HepG2 (cell line): ENCODE data around the gene ZFPL1. TPM values are rescaled to one million over a fixed set of nuclear protein-coding genes. Genes with fewer than 3 reads are reported as not detected.

ENCODE experiments used
- CC2D1A ChIP-seq: sonication (generic); formaldehyde crosslinking; IDR thresholded peaks from 2 replicates; pipeline ENCODE4 v1.8.1; 2023; ENCODE audit warnings: mild to moderate bottlenecking, missing genetic modification reagents
- FOXK1 ChIP-seq: sonication (generic); formaldehyde crosslinking; IDR thresholded peaks from 2 replicates; pipeline ENCODE4 v1.4.0; 2020; ENCODE audit warnings: low read depth, missing genetic modification reagents, borderline replicate concordance
- KDM2A ChIP-seq: sonication (generic); formaldehyde crosslinking; IDR thresholded peaks from 2 replicates; pipeline ENCODE4 v1.4.0; 2020; ENCODE audit warnings: low read depth, missing genetic modification reagents, borderline replicate concordance
- PCBP2 ChIP-seq: fragments of 200-400 bp; formaldehyde crosslinking; optimal IDR thresholded peaks from 2 replicates; pipeline ENCODE3; 2018; ENCODE audit warnings: low read length, low read depth; ENCODE audit not compliant: poor library complexity, severe bottlenecking
- SETDB1 ChIP-seq: sonication (generic); formaldehyde crosslinking; IDR thresholded peaks from 2 replicates; pipeline ENCODE4 v1.5.1; 2020; ENCODE audit warnings: missing genetic modification reagents, mild to moderate bottlenecking, borderline replicate concordance
- SRSF4 ChIP-seq: fragments of 200-400 bp; formaldehyde crosslinking; IDR thresholded peaks from one replicate; pipeline ENCODE4 v1.6.1; 2018; ENCODE audit warnings: mild to moderate bottlenecking, low read depth, low read length, moderate library complexity; ENCODE audit not compliant: poor library complexity, severe bottlenecking
- ZC3H13 ChIP-seq: sonication (generic); formaldehyde crosslinking; IDR thresholded peaks from 2 replicates; pipeline ENCODE4 v1.8.1; 2023; ENCODE audit warnings: mild to moderate bottlenecking, missing genetic modification reagents, moderate library complexity
- ZMYM4 ChIP-seq: sonication (generic); formaldehyde crosslinking; IDR thresholded peaks from 2 replicates; pipeline ENCODE4 v1.8.1; 2023; ENCODE audit warnings: mild to moderate bottlenecking, missing genetic modification reagents
- ZNF260 ChIP-seq: sonication (generic); formaldehyde crosslinking; IDR thresholded peaks from 2 replicates; pipeline ENCODE4 v1.4.0; 2020; ENCODE audit warnings: missing genetic modification reagents, low read depth, mild to moderate bottlenecking, borderline replicate concordance
- ZNF557 ChIP-seq: sonication (generic); formaldehyde crosslinking; IDR thresholded peaks from 2 replicates; pipeline ENCODE4 v1.4.0; 2020; ENCODE audit warnings: missing genetic modification reagents
- polyA plus RNA-seq, 8 experiments: library from polyadenylated mRNA; depleted of rRNA in 3 of 8; stranded (reverse) in 7 of 8; unstranded in 1 of 8; fragments of >200 nt; fragmentation: Illumina TruSeq in 4 of 8; extraction: Trizol in 4 of 8; gene quantifications; 2 replicates each; pipeline versions ENCODE4 v1.2.1 to v1.2.3, GENCODE V29; 2011 to 2016; ENCODE audit warnings: low read depth in 4 of 8, missing spikeins in 1 of 8, mixed read lengths in 1 of 8; ENCODE audit not compliant: insufficient read depth in 1 of 8
- total RNA-seq, 5 experiments: library from RNA; depleted of rRNA; stranded (reverse); fragments of >200 nt; fragmentation: Illumina TruSeq; extraction: Trizol; gene quantifications; 2 replicates each; pipeline ENCODE4 v1.2.3, GENCODE V29; 2016; ENCODE audit warnings: low read depth in 1 of 5
- TF ChIP-seq, protein P1 (sequence below): sonication (generic); formaldehyde crosslinking; IDR thresholded peaks from 2 replicates; pipeline ENCODE4 v1.4.0; 2020; ENCODE audit warnings: missing genetic modification reagents, low read depth, mild to moderate bottlenecking, borderline replicate concordance
- TF ChIP-seq, protein P2 (sequence below): sonication (generic); formaldehyde crosslinking; IDR thresholded peaks from 2 replicates; pipeline ENCODE4 v1.4.0; 2020; ENCODE audit warnings: missing genetic modification reagents
- TF ChIP-seq, protein P3 (sequence below): IDR thresholded peaks from 2 replicates; pipeline ENCODE4 v1.6.1; 2016; ENCODE audit warnings: low read depth
- TF ChIP-seq, protein P4 (sequence below): sonication (generic); formaldehyde crosslinking; IDR thresholded peaks from 2 replicates; pipeline ENCODE4 v1.5.1; 2020; ENCODE audit warnings: missing genetic modification reagents, mild to moderate bottlenecking, borderline replicate concordance
- TF ChIP-seq, protein P5 (sequence below): sonication (generic); formaldehyde crosslinking; IDR thresholded peaks from 2 replicates; pipeline ENCODE4 v1.4.0; 2020; ENCODE audit warnings: missing genetic modification reagents, borderline replicate concordance

Gene ZFPL1
- total and polyA plus RNA-seq, 2 of the 13 experiments (the other 11 are each of a cell fraction or from before 2014, with no cell fraction given) = 32.2 to 56.0 TPM

DNA sequence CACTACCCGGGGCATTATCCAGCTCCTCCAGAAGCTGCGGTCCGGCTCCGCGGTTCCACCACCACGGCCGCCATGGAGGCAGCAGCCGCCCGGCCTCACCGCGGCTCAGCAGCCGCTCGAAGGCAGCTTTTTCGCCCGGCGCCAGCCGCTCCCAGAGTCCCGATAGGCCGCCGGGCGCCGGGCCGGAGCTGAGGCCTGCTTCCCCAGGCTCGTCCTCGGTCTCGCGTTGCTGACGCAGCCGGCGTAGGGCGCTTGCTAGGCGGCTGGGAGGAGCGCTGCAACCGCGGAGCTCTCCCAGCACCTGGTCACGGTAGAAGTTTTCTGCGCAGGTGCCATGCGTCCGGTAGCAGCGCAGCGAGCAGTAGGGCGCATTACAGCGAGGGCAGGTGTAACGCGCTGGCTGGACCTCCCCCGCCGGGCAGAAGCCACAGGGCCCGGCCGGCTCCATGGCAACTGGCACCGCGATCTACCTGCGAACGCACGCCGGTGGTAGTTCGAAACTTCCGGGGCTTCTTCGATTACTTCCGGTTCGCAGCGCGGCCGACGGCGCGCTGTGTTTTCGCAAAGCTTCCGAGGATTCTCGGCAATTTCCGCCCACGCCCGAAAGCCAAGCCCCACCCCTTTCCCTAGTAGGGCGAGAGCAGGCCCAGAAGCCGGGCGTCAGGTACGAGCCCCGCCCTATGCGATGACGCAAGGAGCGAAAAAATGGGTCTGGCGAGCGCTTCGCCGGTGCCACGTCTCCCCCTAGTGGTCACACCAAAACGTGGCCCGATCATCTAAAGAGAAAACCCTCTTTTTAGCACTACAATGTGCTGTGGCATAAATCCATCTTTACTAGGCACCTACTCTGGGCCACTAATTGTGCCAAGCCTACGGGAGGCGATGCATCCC lies 33.4 kb downstream of the ZFPL1 start, which contains the start of gene ZNHIT2 (continued):
- TF ChIP-seq SRSF4 (peak; percentile 73), ZNF557 (no peak), SETDB1 (CRISPR knock-in tag) (no peak), PCBP2 (no peak), ZNF260 (CRISPR knock-in tag) (no peak; the same call in 1 of the 2 replicates), ZC3H13 (CRISPR knock-in tag) (peak; percentile 99), CC2D1A (CRISPR knock-in tag) (no peak), FOXK1 (peak; percentile 86; the same call in 1 of the 2 replicates), ZMYM4 (CRISPR knock-in tag) (peak; percentile 75), KDM2A (CRISPR knock-in tag) (peak; percentile 99)
- TF ChIP-seq, protein P1, sequence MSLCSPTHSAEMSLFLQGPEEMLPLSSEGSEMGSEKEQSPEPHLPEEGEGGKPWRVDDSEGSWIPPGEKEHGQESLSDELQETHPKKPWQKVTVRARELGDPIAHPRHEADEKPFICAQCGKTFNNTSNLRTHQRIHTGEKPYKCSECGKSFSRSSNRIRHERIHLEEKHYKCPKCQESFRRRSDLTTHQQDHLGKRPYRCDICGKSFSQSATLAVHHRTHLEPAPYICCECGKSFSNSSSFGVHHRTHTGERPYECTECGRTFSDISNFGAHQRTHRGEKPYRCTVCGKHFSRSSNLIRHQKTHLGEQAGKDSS (CRISPR knock-in tag) = peak; percentile 50; the same call in 1 of the 2 replicates
- TF ChIP-seq, protein P2, sequence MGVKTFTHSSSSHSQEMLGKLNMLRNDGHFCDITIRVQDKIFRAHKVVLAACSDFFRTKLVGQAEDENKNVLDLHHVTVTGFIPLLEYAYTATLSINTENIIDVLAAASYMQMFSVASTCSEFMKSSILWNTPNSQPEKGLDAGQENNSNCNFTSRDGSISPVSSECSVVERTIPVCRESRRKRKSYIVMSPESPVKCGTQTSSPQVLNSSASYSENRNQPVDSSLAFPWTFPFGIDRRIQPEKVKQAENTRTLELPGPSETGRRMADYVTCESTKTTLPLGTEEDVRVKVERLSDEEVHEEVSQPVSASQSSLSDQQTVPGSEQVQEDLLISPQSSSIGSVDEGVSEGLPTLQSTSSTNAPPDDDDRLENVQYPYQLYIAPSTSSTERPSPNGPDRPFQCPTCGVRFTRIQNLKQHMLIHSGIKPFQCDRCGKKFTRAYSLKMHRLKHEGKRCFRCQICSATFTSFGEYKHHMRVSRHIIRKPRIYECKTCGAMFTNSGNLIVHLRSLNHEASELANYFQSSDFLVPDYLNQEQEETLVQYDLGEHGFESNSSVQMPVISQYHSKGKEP (CRISPR knock-in tag) = no peak
- TF ChIP-seq, protein P3, sequence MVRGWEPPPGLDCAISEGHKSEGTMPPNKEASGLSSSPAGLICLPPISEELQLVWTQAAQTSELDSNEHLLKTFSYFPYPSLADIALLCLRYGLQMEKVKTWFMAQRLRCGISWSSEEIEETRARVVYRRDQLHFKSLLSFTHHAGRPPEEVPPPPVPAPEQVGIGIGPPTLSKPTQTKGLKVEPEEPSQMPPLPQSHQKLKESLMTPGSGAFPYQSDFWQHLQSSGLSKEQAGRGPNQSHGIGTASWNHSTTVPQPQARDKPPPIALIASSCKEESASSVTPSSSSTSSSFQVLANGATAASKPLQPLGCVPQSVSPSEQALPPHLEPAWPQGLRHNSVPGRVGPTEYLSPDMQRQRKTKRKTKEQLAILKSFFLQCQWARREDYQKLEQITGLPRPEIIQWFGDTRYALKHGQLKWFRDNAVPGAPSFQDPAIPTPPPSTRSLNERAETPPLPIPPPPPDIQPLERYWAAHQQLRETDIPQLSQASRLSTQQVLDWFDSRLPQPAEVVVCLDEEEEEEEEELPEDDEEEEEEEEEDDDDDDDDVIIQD = no peak
- TF ChIP-seq, protein P4, sequence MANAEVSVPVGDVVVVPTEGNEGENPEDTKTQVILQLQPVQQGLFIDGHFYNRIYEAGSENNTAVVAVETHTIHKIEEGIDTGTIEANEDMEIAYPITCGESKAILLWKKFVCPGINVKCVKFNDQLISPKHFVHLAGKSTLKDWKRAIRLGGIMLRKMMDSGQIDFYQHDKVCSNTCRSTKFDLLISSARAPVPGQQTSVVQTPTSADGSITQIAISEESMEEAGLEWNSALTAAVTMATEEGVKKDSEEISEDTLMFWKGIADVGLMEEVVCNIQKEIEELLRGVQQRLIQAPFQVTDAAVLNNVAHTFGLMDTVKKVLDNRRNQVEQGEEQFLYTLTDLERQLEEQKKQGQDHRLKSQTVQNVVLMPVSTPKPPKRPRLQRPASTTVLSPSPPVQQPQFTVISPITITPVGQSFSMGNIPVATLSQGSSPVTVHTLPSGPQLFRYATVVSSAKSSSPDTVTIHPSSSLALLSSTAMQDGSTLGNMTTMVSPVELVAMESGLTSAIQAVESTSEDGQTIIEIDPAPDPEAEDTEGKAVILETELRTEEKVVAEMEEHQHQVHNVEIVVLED (CRISPR knock-in tag) = peak; percentile 91; the same call in 1 of the 2 replicates
- TF ChIP-seq, protein P5, sequence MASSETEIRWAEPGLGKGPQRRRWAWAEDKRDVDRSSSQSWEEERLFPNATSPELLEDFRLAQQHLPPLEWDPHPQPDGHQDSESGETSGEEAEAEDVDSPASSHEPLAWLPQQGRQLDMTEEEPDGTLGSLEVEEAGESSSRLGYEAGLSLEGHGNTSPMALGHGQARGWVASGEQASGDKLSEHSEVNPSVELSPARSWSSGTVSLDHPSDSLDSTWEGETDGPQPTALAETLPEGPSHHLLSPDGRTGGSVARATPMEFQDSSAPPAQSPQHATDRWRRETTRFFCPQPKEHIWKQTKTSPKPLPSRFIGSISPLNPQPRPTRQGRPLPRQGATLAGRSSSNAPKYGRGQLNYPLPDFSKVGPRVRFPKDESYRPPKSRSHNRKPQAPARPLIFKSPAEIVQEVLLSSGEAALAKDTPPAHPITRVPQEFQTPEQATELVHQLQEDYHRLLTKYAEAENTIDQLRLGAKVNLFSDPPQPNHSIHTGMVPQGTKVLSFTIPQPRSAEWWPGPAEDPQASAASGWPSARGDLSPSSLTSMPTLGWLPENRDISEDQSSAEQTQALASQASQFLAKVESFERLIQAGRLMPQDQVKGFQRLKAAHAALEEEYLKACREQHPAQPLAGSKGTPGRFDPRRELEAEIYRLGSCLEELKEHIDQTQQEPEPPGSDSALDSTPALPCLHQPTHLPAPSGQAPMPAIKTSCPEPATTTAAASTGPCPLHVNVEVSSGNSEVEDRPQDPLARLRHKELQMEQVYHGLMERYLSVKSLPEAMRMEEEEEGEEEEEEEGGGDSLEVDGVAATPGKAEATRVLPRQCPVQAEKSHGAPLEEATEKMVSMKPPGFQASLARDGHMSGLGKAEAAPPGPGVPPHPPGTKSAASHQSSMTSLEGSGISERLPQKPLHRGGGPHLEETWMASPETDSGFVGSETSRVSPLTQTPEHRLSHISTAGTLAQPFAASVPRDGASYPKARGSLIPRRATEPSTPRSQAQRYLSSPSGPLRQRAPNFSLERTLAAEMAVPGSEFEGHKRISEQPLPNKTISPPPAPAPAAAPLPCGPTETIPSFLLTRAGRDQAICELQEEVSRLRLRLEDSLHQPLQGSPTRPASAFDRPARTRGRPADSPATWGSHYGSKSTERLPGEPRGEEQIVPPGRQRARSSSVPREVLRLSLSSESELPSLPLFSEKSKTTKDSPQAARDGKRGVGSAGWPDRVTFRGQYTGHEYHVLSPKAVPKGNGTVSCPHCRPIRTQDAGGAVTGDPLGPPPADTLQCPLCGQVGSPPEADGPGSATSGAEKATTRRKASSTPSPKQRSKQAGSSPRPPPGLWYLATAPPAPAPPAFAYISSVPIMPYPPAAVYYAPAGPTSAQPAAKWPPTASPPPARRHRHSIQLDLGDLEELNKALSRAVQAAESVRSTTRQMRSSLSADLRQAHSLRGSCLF = no peak
